HEK293 (cell line): ENCODE data around the gene ZNF771.

Experiments used
- CTCF ChIA-PET: fragments of 350-600 bp; formaldehyde crosslinking; extraction: SDS; loops from one replicate; lab custom pipeline; 2021; ENCODE audit warnings: antibody characterized with exemption; lab: Yijun Ruan, JAX
- POLR2A ChIA-PET: fragments of 300-600 bp; formaldehyde crosslinking; extraction: SDS; loops from one replicate; lab custom pipeline; 2020; ENCODE audit warnings: antibody characterized with exemption, inconsistent platforms; lab: Yijun Ruan, JAX
- H3K27ac ChIP-seq: fragments of 200-500 bp; sonication (Bioruptor generic); 2 replicates; pipeline ENCODE4 v1.5.1; 2014; ENCODE audit warnings: low read depth, low read length, control low read depth, inconsistent platforms; ENCODE audit errors: extremely low read depth
- H3K36me3 ChIP-seq, 2 experiments: fragments of 200-500 bp in 1 of 2; sonication (Bioruptor generic) in 1 of 2; 1 replicate in 1 of 2; 2 replicates in 1 of 2; pipeline ENCODE4 v1.5.1; 2014 to 2017; ENCODE audit warnings: inconsistent platforms in 2 of 2, low read length in 2 of 2; ENCODE audit not compliant: control insufficient read depth in 2 of 2, insufficient read depth in 1 of 2
- H3K4me1 ChIP-seq: fragments of 200-500 bp; sonication (Bioruptor generic); 2 replicates; pipeline ENCODE4 v1.5.1; 2014; ENCODE audit warnings: mild to moderate bottlenecking, low read length, inconsistent platforms; ENCODE audit not compliant: control insufficient read depth, insufficient read depth
- H3K4me3 ChIP-seq: 2 replicates; pipeline ENCODE4 v1.5.1; 2011; ENCODE audit warnings: low read depth, mild to moderate bottlenecking, control low read depth, low read length, moderate library complexity
- H3K9me3 ChIP-seq: fragments of 200-500 bp; sonication (Bioruptor generic); 2 replicates; pipeline ENCODE4 v1.5.1; 2014; ENCODE audit warnings: low read depth, low read length, inconsistent platforms; ENCODE audit not compliant: control insufficient read depth, insufficient read depth
- EGR2 ChIP-seq: fragments of 450-650 bp; formaldehyde crosslinking; IDR thresholded peaks from 2 replicates; pipeline ENCODE4 v1.5.1; 2016; ENCODE audit warnings: low read depth, missing biosample characterization, missing genetic modification characterization
- FEZF1 ChIP-seq: fragments of 450-650 bp; formaldehyde crosslinking; IDR thresholded peaks from 2 replicates; pipeline ENCODE4 v1.5.1; 2016; ENCODE audit warnings: missing biosample characterization, missing genetic modification characterization
- HOXC10 ChIP-seq: sonication (generic); formaldehyde crosslinking; IDR thresholded peaks from 2 replicates; pipeline ENCODE4 v1.8.1; 2023; ENCODE audit warnings: mild to moderate bottlenecking, missing genetic modification reagents
- HOXD13 ChIP-seq: sonication (generic); formaldehyde crosslinking; IDR thresholded peaks from 2 replicates; pipeline ENCODE4 v1.8.0; 2022; ENCODE audit warnings: missing genetic modification reagents, borderline replicate concordance
- KLF1 ChIP-seq: fragments of 450-650 bp; formaldehyde crosslinking; IDR thresholded peaks from 2 replicates; pipeline ENCODE4 v1.5.1; 2016; ENCODE audit warnings: missing biosample characterization, missing genetic modification characterization
- KLF9 ChIP-seq: fragments of 450-650 bp; formaldehyde crosslinking; IDR thresholded peaks from 2 replicates; pipeline ENCODE4 v1.5.1; 2016; ENCODE audit warnings: missing biosample characterization, missing genetic modification characterization, low read depth
- REST ChIP-seq: fragments of 450-650 bp; formaldehyde crosslinking; IDR thresholded peaks from 2 replicates; pipeline ENCODE4 v1.5.1; 2016; ENCODE audit warnings: missing biosample characterization, missing genetic modification characterization
- SP3 ChIP-seq: fragments of 450-650 bp; formaldehyde crosslinking; IDR thresholded peaks from 2 replicates; pipeline ENCODE4 v1.5.1; 2016; ENCODE audit warnings: missing biosample characterization, missing genetic modification characterization
- TRIM28 ChIP-seq: IDR thresholded peaks from 2 replicates; pipeline ENCODE4 v1.6.1; 2011; ENCODE audit warnings: low read length, control low read depth, borderline replicate concordance
- YY1 ChIP-seq: fragments of 450-650 bp; formaldehyde crosslinking; IDR thresholded peaks from 2 replicates; pipeline ENCODE4 v1.5.1; 2018; ENCODE audit warnings: missing biosample characterization, missing genetic modification characterization
- ZBTB49 ChIP-seq: fragments of 450-650 bp; formaldehyde crosslinking; IDR thresholded peaks from 2 replicates; pipeline ENCODE4 v1.5.1; 2016; ENCODE audit warnings: missing biosample characterization, missing genetic modification characterization, low read depth
- ZFHX2 ChIP-seq: fragments of 450-650 bp; formaldehyde crosslinking; conservative IDR thresholded peaks from 2 replicates; pipeline ENCODE4 v1.5.1; 2016; ENCODE audit warnings: missing biosample characterization, missing genetic modification characterization
- ZNF174 ChIP-seq: fragments of 450-650 bp; formaldehyde crosslinking; IDR thresholded peaks from 2 replicates; pipeline ENCODE4 v1.5.0; 2017; ENCODE audit warnings: missing biosample characterization, mild to moderate bottlenecking, missing genetic modification characterization
- ZNF175 ChIP-seq: fragments of 450-650 bp; formaldehyde crosslinking; IDR thresholded peaks from 2 replicates; pipeline ENCODE4 v1.5.1; 2016; ENCODE audit warnings: missing biosample characterization, missing genetic modification characterization
- ZNF211 ChIP-seq: fragments of 450-650 bp; formaldehyde crosslinking; IDR thresholded peaks from 2 replicates; pipeline ENCODE4 v1.5.1; 2016; ENCODE audit warnings: low read depth, missing biosample characterization, missing genetic modification characterization
- ZNF324 ChIP-seq: fragments of 450-650 bp; formaldehyde crosslinking; IDR thresholded peaks from 2 replicates; pipeline ENCODE4 v1.5.1; 2016; ENCODE audit warnings: missing biosample characterization, missing genetic modification characterization
- ZNF366 ChIP-seq: fragments of 450-650 bp; formaldehyde crosslinking; conservative IDR thresholded peaks from 2 replicates; pipeline ENCODE4 v1.5.1; 2016; ENCODE audit warnings: missing biosample characterization, missing genetic modification characterization
- ZNF561 ChIP-seq: fragments of 450-650 bp; IDR thresholded peaks from 2 replicates; pipeline ENCODE4 v1.5.1; 2018; ENCODE audit warnings: missing biosample characterization, missing genetic modification characterization, borderline replicate concordance
- ZNF660 ChIP-seq: fragments of 450-650 bp; IDR thresholded peaks from 2 replicates; pipeline ENCODE4 v1.5.1; 2018; ENCODE audit warnings: missing biosample characterization, mild to moderate bottlenecking, missing genetic modification characterization
- ZNF76 ChIP-seq: fragments of 450-650 bp; formaldehyde crosslinking; IDR thresholded peaks from 2 replicates; pipeline ENCODE4; 2016; ENCODE audit warnings: low read depth, missing biosample characterization, missing genetic modification characterization, borderline replicate concordance
- TF ChIP-seq, protein P1 (sequence below): fragments of 450-650 bp; formaldehyde crosslinking; IDR thresholded peaks from 2 replicates; pipeline ENCODE4 v1.5.1; 2017; ENCODE audit warnings: missing biosample characterization, missing genetic modification characterization
- TF ChIP-seq, protein P2 (sequence below): fragments of 450-650 bp; formaldehyde crosslinking; IDR thresholded peaks from 2 replicates; pipeline ENCODE4 v1.5.1; 2016; ENCODE audit warnings: missing biosample characterization, missing genetic modification characterization, low read depth

Gene ZNF771

DNA sequence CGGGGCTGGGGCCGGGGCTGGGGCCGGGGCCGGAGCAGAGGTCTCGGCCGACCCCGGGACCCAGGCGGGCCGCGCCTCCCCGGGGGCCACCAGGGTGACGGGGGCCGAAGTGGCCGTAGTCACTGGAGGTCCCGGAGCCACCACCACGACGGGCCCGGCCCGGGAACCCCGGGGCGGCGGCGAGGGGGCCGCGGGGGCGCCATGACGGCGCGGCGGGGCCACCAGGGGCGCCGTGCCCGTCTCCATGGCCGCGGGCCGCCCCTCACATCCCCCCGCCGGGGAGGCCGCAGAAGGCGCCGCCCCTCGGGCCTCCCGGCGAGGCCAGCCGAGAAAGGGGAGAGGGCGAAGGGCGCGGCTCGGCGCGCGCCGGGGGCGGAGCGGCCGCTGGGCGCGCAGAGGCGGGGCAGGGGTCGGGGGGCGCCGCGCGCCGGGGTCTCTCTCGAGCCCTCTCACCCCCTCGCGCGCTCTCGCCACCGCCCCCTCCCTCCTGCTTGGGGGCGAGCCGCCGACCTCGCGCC is 37.4 kb upstream of the ZNF771 start:
- Histone ChIP-seq H3K36me3 (peaks cover 6 to 24% of the 10 kb centered on the region in 2 experiments; a peak in 2 of 3 replicates), H3K4me3 (peak overlapping the region; percentile 74), H3K4me1 (peaks cover 7% of the 10 kb centered on the region), H3K27ac (peak overlapping the region; percentile 78), H3K9me3 (no peaks in the 10 kb centered on the region)
- ChIA-PET POLR2A (interaction anchor here (0.7 to 4.2 kb wide), 20 partner anchors 8 to 289 kb away, joined by 3 to 60 read pairs (median 9); partner anchors contain the start of genes CD2BP2, DCTPP1, PRR14 and SEPTIN1), CTCF (interaction anchor here (0.7 to 1.6 kb wide), 4 partner anchors 8 to 278 kb away, joined by 5 to 7 read pairs (median 5); partner anchors contain the start of gene SEPTIN1)
- TF ChIP-seq KLF1 (tag by site-specific recombination) (no peak), ZNF660 (tag by site-specific recombination) (0 out of 2 replicates have a peak, but pooled peaks have one; percentile 16), ZNF175 (tag by site-specific recombination) (no peak), ZNF174 (tag by site-specific recombination) (no peak)
- TF ChIP-seq, protein P1, sequence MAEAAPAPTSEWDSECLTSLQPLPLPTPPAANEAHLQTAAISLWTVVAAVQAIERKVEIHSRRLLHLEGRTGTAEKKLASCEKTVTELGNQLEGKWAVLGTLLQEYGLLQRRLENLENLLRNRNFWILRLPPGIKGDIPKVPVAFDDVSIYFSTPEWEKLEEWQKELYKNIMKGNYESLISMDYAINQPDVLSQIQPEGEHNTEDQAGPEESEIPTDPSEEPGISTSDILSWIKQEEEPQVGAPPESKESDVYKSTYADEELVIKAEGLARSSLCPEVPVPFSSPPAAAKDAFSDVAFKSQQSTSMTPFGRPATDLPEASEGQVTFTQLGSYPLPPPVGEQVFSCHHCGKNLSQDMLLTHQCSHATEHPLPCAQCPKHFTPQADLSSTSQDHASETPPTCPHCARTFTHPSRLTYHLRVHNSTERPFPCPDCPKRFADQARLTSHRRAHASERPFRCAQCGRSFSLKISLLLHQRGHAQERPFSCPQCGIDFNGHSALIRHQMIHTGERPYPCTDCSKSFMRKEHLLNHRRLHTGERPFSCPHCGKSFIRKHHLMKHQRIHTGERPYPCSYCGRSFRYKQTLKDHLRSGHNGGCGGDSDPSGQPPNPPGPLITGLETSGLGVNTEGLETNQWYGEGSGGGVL (tag by site-specific recombination): peak; percentile 85

- CTCF ChIA-PET: interaction anchor here (0.6 to 2.1 kb wide), 12 partner anchors 11 to 305 kb away, joined by 3 to 18 read pairs (median 4); partner anchors contain the start of genes ALDOA, DCTPP1, SEPTIN1 and TBX6
- POLR2A ChIA-PET: interaction anchor here (0.5 to 4.2 kb wide), 32 partner anchors 9 to 305 kb away, joined by 3 to 60 read pairs (median 5); partner anchors contain the start of genes ALDOA, CD2BP2, CORO1A and DCTPP1
- Histone ChIP-seq H3K4me3 (peak within 1 kb of the TSS; percentile 74), H3K9me3 (no peaks in the 10 kb centered on the region), H3K4me1 (peaks cover 7% of the 10 kb centered on the region), H3K36me3 (peaks cover 6 to 18% of the 10 kb centered on the region in 2 experiments; a peak in 2 of 3 replicates), H3K27ac (peak within 1 kb of the TSS; percentile 78)
- TF ChIP-seq ZBTB49 (tag by site-specific recombination): no peak
- peak; percentile 100 for TF ChIP-seq HOXC10
- peak; percentile 91 for TF ChIP-seq ZNF366
- TF ChIP-seq SP3: peak; percentile 99
- TF ChIP-seq EGR2: peak; percentile 91
- TF ChIP-seq ZNF324 (tag by site-specific recombination): no peak
- 0 out of 2 replicates have a peak, but pooled peaks have one; percentile 38 for TF ChIP-seq KLF9 (tag by site-specific recombination)
- TF ChIP-seq, protein P2, sequence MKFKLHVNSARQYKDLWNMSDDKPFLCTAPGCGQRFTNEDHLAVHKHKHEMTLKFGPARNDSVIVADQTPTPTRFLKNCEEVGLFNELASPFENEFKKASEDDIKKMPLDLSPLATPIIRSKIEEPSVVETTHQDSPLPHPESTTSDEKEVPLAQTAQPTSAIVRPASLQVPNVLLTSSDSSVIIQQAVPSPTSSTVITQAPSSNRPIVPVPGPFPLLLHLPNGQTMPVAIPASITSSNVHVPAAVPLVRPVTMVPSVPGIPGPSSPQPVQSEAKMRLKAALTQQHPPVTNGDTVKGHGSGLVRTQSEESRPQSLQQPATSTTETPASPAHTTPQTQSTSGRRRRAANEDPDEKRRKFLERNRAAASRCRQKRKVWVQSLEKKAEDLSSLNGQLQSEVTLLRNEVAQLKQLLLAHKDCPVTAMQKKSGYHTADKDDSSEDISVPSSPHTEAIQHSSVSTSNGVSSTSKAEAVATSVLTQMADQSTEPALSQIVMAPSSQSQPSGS (tag by site-specific recombination): no peak
- TF ChIP-seq YY1 (tag by site-specific recombination): no peak
- TF ChIP-seq ZNF211: no peak
- TF ChIP-seq REST (tag by site-specific recombination): no peak
- TF ChIP-seq TRIM28: no peak
- peak; percentile 80 for TF ChIP-seq ZFHX2 (tag by site-specific recombination)
- no peak for TF ChIP-seq HOXD13
- peak; percentile 89 for TF ChIP-seq ZNF76 (tag by site-specific recombination)
- TF ChIP-seq ZNF561 (tag by site-specific recombination): peak; percentile 92
- peak; percentile 71 for TF ChIP-seq FEZF1
These were observed 36.8 kb upstream of the ZNF771 start, which contains the start of gene TBC1D10B for GRCh38 chr16:30370456-30371247. Gene TBC1D10B (minus strand): TSS chr16:30370494. CDS start chr16:30370183, 311 bp downstream.
